ENCODE data around the gene GMPR. TPM values are rescaled to one million over a fixed set of nuclear protein-coding genes. Genes with fewer than 3 reads are reported as not detected.

GMPR gene
- total RNA-seq, 1 donor from 2014 or later = 5.2 TPM

GRCh38 chr6:16326531-16326930 is 88.1 kb downstream of the GMPR start:
- DNase-seq (ENCODE audit: low read depth in 2 of 2) = no peak

GRCh38 chr6:16326971-16327776 is 88.8 kb downstream of the GMPR start:
- no peak for DNase-seq (ENCODE audit: low read depth in 2 of 2)

- DNase-seq (ENCODE audit: low read depth in 2 of 2) = no peak
Observed at GRCh38 chr6:16327777-16328325, 89.5 kb downstream of the GMPR start.

GRCh38 chr6:16329233-16329632 is 90.8 kb downstream of the GMPR start:
- no peak for DNase-seq (ENCODE audit: low read depth in 2 of 2)

- DNase-seq (ENCODE audit: low read depth in 2 of 2) = peak; percentile 80 to 86
Observed at GRCh38 chr6:16331384-16332174, 93.2 kb downstream of the GMPR start.

GRCh38 chr6:16332175-16332542 is 93.8 kb downstream of the GMPR start:
- DNase-seq (ENCODE audit: low read depth in 2 of 2) = peak; percentile 83 to 88

GRCh38 chr6:16333580-16333979 is 95.2 kb downstream of the GMPR start:
- DNase-seq (ENCODE audit: low read depth in 2 of 2) = no peak

- peak in 1 of 2 donors; percentile 69 for DNase-seq (ENCODE audit: low read depth in 2 of 2)
Observed at GRCh38 chr6:16334671-16335070, 96.3 kb downstream of the GMPR start.

- no peak for DNase-seq (ENCODE audit: low read depth in 2 of 2)
Observed at GRCh38 chr6:16335176-16335575, 96.8 kb downstream of the GMPR start.

- DNase-seq (ENCODE audit: low read depth in 2 of 2) = peak; percentile 11 to 24
Observed at GRCh38 chr6:16336056-16336818, 97.8 kb downstream of the GMPR start.

GRCh38 chr6:16336911-16337294 is 98.5 kb downstream of the GMPR start:
- DNase-seq (ENCODE audit: low read depth in 2 of 2) = no peak

- DNase-seq (ENCODE audit: low read depth in 2 of 2) = peak; percentile 96 to 98
Observed at GRCh38 chr6:16337295-16337975, 99.0 kb downstream of the GMPR start.

GRCh38 chr6:16338577-16339264 is 100.3 kb downstream of the GMPR start:
- peak; percentile 69 to 98 for DNase-seq (ENCODE audit: low read depth in 2 of 2)

GRCh38 chr6:16339265-16339587 is 100.8 kb downstream of the GMPR start:
- no peak for DNase-seq (ENCODE audit: low read depth in 2 of 2)

- no peak for DNase-seq (ENCODE audit: low read depth in 2 of 2)
Observed at GRCh38 chr6:16343593-16343992, 105.2 kb downstream of the GMPR start.

GRCh38 chr6:16344756-16345155 is 106.4 kb downstream of the GMPR start:
- DNase-seq (ENCODE audit: low read depth in 2 of 2) = peak in 1 of 2 donors; percentile 83
